Upper lobe of left lung (tissue), 6 donors: ENCODE data around the gene USP4. TPM values are rescaled to one million over a fixed set of nuclear protein-coding genes. Genes with fewer than 3 reads are reported as not detected.
"Not testable (repeated sequence)": the region's sequence is repeated elsewhere in the genome, so short reads cannot be mapped to it uniquely, and the experiment has no call there.

Source experiments
- ATAC-seq, 2 donors: fragments of 200-7000 bp; cut with Tn5 transposase; one replicate each; pipeline ENCODE4 v1.9.1; 2022; ENCODE audit warnings: mild to moderate bottlenecking in 2 of 2, moderate library complexity in 2 of 2; ENCODE audit not compliant: low FRiP score in 2 of 2
- DNase-seq, 2 donors: peaks; one replicate each; pipeline ENCODE4 v3.0.0-alpha.2; 2019 to 2020
- H3K27ac ChIP-seq, 4 donors: fragments of 200-600 bp; sonication (generic); one replicate each; pipeline ENCODE4 v1.5.1; 2016 to 2019
- H3K27me3 ChIP-seq, 4 donors: fragments of 200-600 bp; sonication (generic); one replicate each; pipeline ENCODE4 v1.5.1; 2017 to 2019
- H3K36me3 ChIP-seq, 4 donors: fragments of 200-600 bp; sonication (generic); one replicate each; pipeline ENCODE4 v1.5.1; 2016 to 2019
- H3K4me1 ChIP-seq, 4 donors: fragments of 200-600 bp; sonication (generic); one replicate each; pipeline ENCODE4 v1.5.1; 2018 to 2019
- H3K4me3 ChIP-seq, 4 donors: fragments of 200-600 bp; sonication (generic); one replicate each; pipeline ENCODE4 v1.5.1; 2017 to 2019; ENCODE audit warnings: mild to moderate bottlenecking in 2 of 4, moderate library complexity in 1 of 4
- H3K9me3 ChIP-seq, 4 donors: fragments of 200-600 bp; sonication (generic); one replicate each; pipeline ENCODE4 v1.5.1; 2018 to 2019
- CTCF ChIP-seq, 6 experiments: fragments of 450-650 bp in 4 of 6; fragments of 200-600 bp in 2 of 6; sonication (generic) in 2 of 6; IDR thresholded peaks; one replicate each; pipeline ENCODE4 v1.5.1; 2016 to 2019; ENCODE audit warnings: antibody characterized with exemption in 6 of 6
- EP300 ChIP-seq, 4 donors: sonication (generic); formaldehyde crosslinking; IDR thresholded peaks; one replicate each; pipeline ENCODE4 v1.5.1; 2017; ENCODE audit warnings: antibody characterized with exemption in 4 of 4, control low read depth in 2 of 4
- POLR2A ChIP-seq, 4 donors: fragments of 450-650 bp; IDR thresholded peaks; one replicate each; pipeline ENCODE4 v1.5.1; 2016 to 2017; ENCODE audit warnings: antibody characterized with exemption in 4 of 4, mild to moderate bottlenecking in 2 of 4
- POLR2AphosphoS5 ChIP-seq, 2 donors: sonication (generic); formaldehyde crosslinking; IDR thresholded peaks; one replicate each; pipeline ENCODE4 v1.5.1; 2017; ENCODE audit warnings: antibody characterized with exemption in 2 of 2
- WGBS, 2 donors: methylation state at CpG; one replicate each; pipeline ENCODE4 v1.1.5; 2017 to 2018; 5-methylcytosine and 5-hydroxymethylcytosine counted together
- small RNA-seq, 4 donors: library from RNA; depleted of rRNA; stranded (forward); fragments of <200 nt; gene quantifications; one replicate each; pipeline ENCODE3, GENCODE V24; 2016
- total RNA-seq, 6 donors: library from RNA; depleted of rRNA in 4 of 6; stranded (reverse); fragments of >200 nt in 4 of 6; gene quantifications; one replicate each; pipeline versions ENCODE4 v1.1.0 to v1.2.1, GENCODE V29; 2016 to 2021
- donor health status: DM: no; HTN: no; CAD: no; lungs with moderate emphysema.
- donor health status: DM: no; HTN: yes; CAD: no; lungs with severe emphysema.

USP4 gene
- total RNA-seq, 6 donors from 2014 or later: 28.1 to 190 (median 66.9) TPM

- peaks cover 5 to 32% (median 14%) of the 10 kb centered on the region in 4 donors for H3K9me3 ChIP-seq
- no peak for DNase-seq
- ATAC-seq: no peak
- no peaks in the 10 kb centered on the region for H3K36me3 ChIP-seq
- H3K4me1 ChIP-seq: peaks cover 5 to 15% (median 9%) of the 10 kb centered on the region in 4 donors
- H3K27ac ChIP-seq: no peak overlapping the region
- no peak for TF ChIP-seq POLR2A (IDR thresholded peaks at IDR 0.05)
- TF ChIP-seq EP300 (IDR thresholded peaks at IDR 0.05): no peak
- no peak for TF ChIP-seq POLR2AphosphoS5 (IDR thresholded peaks at IDR 0.05)
- no peak for TF ChIP-seq CTCF (IDR thresholded peaks at IDR 0.05)
- H3K27me3 ChIP-seq: no peaks in the 10 kb centered on the region
- no peak overlapping the region for H3K4me3 ChIP-seq
These were observed 103.6 kb downstream of the USP4 start for GRCh38 chr3:49236226-49236625.

DNA sequence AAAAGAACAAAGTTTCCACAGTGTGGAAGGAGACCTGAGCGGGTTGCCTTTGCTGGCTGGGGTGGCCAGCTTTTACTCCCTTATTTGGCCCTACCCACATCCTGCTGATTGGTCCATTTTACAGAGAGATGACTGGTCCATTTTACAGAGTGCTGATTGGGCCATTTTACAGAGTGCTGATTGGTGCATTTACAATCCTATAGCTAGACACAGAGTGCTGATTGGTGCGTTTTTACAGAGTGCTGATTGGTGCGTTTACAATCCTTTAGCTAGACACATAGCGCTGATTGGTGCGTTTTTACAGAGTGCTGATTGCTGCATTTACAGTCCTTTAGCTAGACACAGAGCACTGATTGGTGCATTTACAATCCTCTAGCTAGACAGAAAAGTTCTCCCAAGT is 111.0 kb downstream of the USP4 start:
- H3K27ac ChIP-seq, H3K4me3 ChIP-seq, H3K27me3 ChIP-seq, ATAC-seq, H3K36me3 ChIP-seq, H3K4me1 ChIP-seq, DNase-seq: not testable (repeated sequence)
- WGBS, 2 donors: 91 to 94% methylated on average over 5 of the region's 5 CpGs
- peaks cover 20 to 70% (median 42%) of the 10 kb centered on the region in 4 donors for H3K9me3 ChIP-seq

Small RNA genes lying within 50 kb of the gene (small RNA-seq; reads per million reads assigned to genes)
- gene AC121247.2 (0 reads per million in 4 donors), gene MIR4271 (0 reads per million in 4 donors), gene RF00019 (0 reads per million in 4 donors)

Other genes with a start within 250 kb of the USP4 start
- 100 to 1,000 TPM in 1 of 6 donors, 10 to 100 TPM in 5; 65.6 to 145 (median 74.2) TPM for gene QRICH1, start 246.0 kb downstream of the USP4 start, total RNA-seq
- 100 to 1,000 TPM; 143 to 256 (median 191) TPM for gene QARS1, start 235.3 kb downstream of the USP4 start, total RNA-seq
- 10 to 100 TPM; 42.6 to 76.4 (median 57.2) TPM for gene USP19, start 219.2 kb downstream of the USP4 start, total RNA-seq
- 100 to 1,000 TPM; 349 to 904 (median 555) TPM for gene LAMB2, start 207.0 kb downstream of the USP4 start, total RNA-seq
- 10 to 100 TPM; 20.7 to 31.6 (median 26.0) TPM for gene CCDC71, start 173.7 kb downstream of the USP4 start, total RNA-seq
- gene KLHDC8B, start 168.5 kb downstream of the USP4 start, total RNA-seq: 10 to 100 TPM; 21.9 to 60.8 (median 32.7) TPM
- gene C3orf62, start 62.8 kb downstream of the USP4 start, total RNA-seq: 10 to 100 TPM in 1 of 6 donors, 1 to 10 TPM in 5; 4.2 to 15.7 (median 7.1) TPM
- gene GPX1, start 18.3 kb upstream of the USP4 start, total RNA-seq: 100 to 1,000 TPM; 174 to 603 (median 445) TPM
- 100 to 1,000 TPM; 206 to 611 (median 456) TPM for gene RHOA, start 71.9 kb upstream of the USP4 start, total RNA-seq
- gene TCTA, start 72.4 kb upstream of the USP4 start, total RNA-seq: 10 to 100 TPM; 21.8 to 52.3 (median 39.5) TPM
- gene AMT, start 82.4 kb upstream of the USP4 start, total RNA-seq: 10 to 100 TPM in 3 of 6 donors, 1 to 10 TPM in 3; 2.3 to 59.7 (median 11.4) TPM
- gene NICN1, start 89.3 kb upstream of the USP4 start, total RNA-seq: 10 to 100 TPM in 2 of 6 donors, 1 to 10 TPM in 4; 1.0 to 23.9 (median 8.0) TPM
- gene DAG1, start 130.2 kb upstream of the USP4 start, total RNA-seq: 100 to 1,000 TPM in 1 of 6 donors, 10 to 100 TPM in 5; 22.0 to 104 (median 73.5) TPM
- gene BSN, start 214.4 kb upstream of the USP4 start, total RNA-seq: 1 to 10 TPM in 2 of 6 donors, under 1 TPM in 4; 0.39 to 1.1 (median 0.72) TPM